Kasumi-1 (cell line): ENCODE measurements around the gene PPTC7.
A peak's percentile ranks its signal among the peaks of the same experiment; 100 is the strongest.
"Not testable (repeated sequence)": the region's sequence is repeated elsewhere in the genome, so short reads cannot be mapped to it uniquely, and the experiment has no call there.

Experiments
- DNase-seq, 2 experiments: peaks; one replicate each; lab custom pipeline; 2025; lab: John Stamatoyannopoulos, UW

PPTC7 gene

GRCh38 chr12:110583137-110584059 is at the start of gene PPTC7:
Gene PPTC7, minus strand, starts transcription at chr12:110583318. Its CDS starts 287 bp downstream, at chr12:110583031.
- peak; percentile 92 to 93 for DNase-seq

- no peak for DNase-seq
These were observed 44.5 kb upstream of the PPTC7 start for GRCh38 chr12:110627500-110628195.

GRCh38 chr12:110622582-110622981 is 39.5 kb upstream of the PPTC7 start:
- DNase-seq: no peak

- no peak for DNase-seq
These were observed 36.4 kb upstream of the PPTC7 start for GRCh38 chr12:110619534-110619953.

- DNase-seq: no peak
These were observed 33.5 kb upstream of the PPTC7 start for GRCh38 chr12:110616471-110617115.

- DNase-seq: no peak
These were observed 32.1 kb upstream of the PPTC7 start for GRCh38 chr12:110615171-110615570.

GRCh38 chr12:110613771-110614684 is 30.9 kb upstream of the PPTC7 start, which contains the start of gene TCTN1:
Gene TCTN1, plus strand, starts transcription at chr12:110614129. Its CDS starts 54 bp downstream, at chr12:110614183.
- peak; percentile 95 to 96 for DNase-seq

GRCh38 chr12:110613071-110613770 is 30.1 kb upstream of the PPTC7 start:
- no peak for DNase-seq

- no peak for DNase-seq
These were observed 23.1 kb upstream of the PPTC7 start for GRCh38 chr12:110606253-110606611.

- DNase-seq: peak; percentile 78 to 85
These were observed 19.1 kb upstream of the PPTC7 start for GRCh38 chr12:110602085-110602814.

- peak; percentile 75 to 87 for DNase-seq
These were observed 17.1 kb upstream of the PPTC7 start for GRCh38 chr12:110600254-110600653.

GRCh38 chr12:110599334-110599733 is 16.2 kb upstream of the PPTC7 start:
- DNase-seq: no peak

- DNase-seq: no peak
These were observed 14.8 kb upstream of the PPTC7 start for GRCh38 chr12:110597885-110598284.

- not testable (repeated sequence) for DNase-seq
These were observed 9.8 kb upstream of the PPTC7 start for GRCh38 chr12:110592919-110593318.

GRCh38 chr12:110592078-110592477 is 9.0 kb upstream of the PPTC7 start:
- no peak for DNase-seq

GRCh38 chr12:110591451-110592051 is 8.4 kb upstream of the PPTC7 start:
- no peak for DNase-seq

- peak; percentile 83 to 93 for DNase-seq
These were observed 7.7 kb upstream of the PPTC7 start for GRCh38 chr12:110590806-110591326.

GRCh38 chr12:110590059-110590458 is 6.9 kb upstream of the PPTC7 start:
- DNase-seq: no peak

GRCh38 chr12:110587102-110587501 is 4.0 kb upstream of the PPTC7 start:
- not testable (repeated sequence) for DNase-seq
